T-cell (primary cell): ENCODE results near the gene C20orf96. TPM values are rescaled to one million over a fixed set of nuclear protein-coding genes. Genes with fewer than 3 reads are reported as not detected.
"Not testable (repeated sequence)": the region's sequence is repeated elsewhere in the genome, so short reads cannot be mapped to it uniquely, and the experiment has no call there.

Experiments
- ATAC-seq, 4 experiments: fragments of 200-7000 bp in 3 of 4; fragments of 150-1000 bp in 1 of 4; cut with Tn5 transposase; replicated peaks in 1 of 4; 1 replicate in 3 of 4; 2 replicates in 1 of 4; pipeline ENCODE4 v1.10.0; 2021; ENCODE audit warnings: moderate library complexity in 3 of 4, mild to moderate bottlenecking in 2 of 4, moderate number of reproducible peaks in 1 of 4
- CTCF ChIA-PET, 2 donors: fragments of 300-600 bp; sonication (Branson Sonifier 250); formaldehyde crosslinking; loops; one replicate each; lab custom pipeline; 2022; ENCODE audit warnings: antibody characterized with exemption in 2 of 2; lab: Charles Lee
- POLR2A ChIA-PET, 2 donors: fragments of 300-600 bp; sonication (Branson Sonifier 250); formaldehyde crosslinking; loops; one replicate each; lab custom pipeline; 2022; ENCODE audit warnings: antibody characterized with exemption in 2 of 2; lab: Charles Lee
- DNase-seq, 35 experiments: peaks; one replicate each; pipeline versions ENCODE4 v3.0.0 to v3.0.0-alpha.2; 2013 to 2023
- H3K27ac ChIP-seq: one replicate; pipeline ENCODE4 v1.5.1; 2013; ENCODE audit warnings: low read length
- H3K27me3 ChIP-seq, 2 experiments: replicated peaks in 1 of 2; 1 replicate in 1 of 2; 2 replicates in 1 of 2; pipeline versions ENCODE4 v1.6.1 to v1.7.0; 2013; ENCODE audit warnings: low read length in 1 of 2, mixed read lengths in 1 of 2; ENCODE audit not compliant: control insufficient read depth in 2 of 2, insufficient read depth in 2 of 2; ENCODE audit errors: extremely low read depth in 1 of 2
- H3K36me3 ChIP-seq, 2 donors: 1 replicate in 1 of 2; 2 replicates in 1 of 2; pipeline versions ENCODE4 v1.6.1 to v1.7.0; 2013; ENCODE audit warnings: low read length in 1 of 2; ENCODE audit not compliant: control insufficient read depth in 2 of 2, insufficient read depth in 1 of 2; ENCODE audit errors: extremely low read depth in 1 of 2
- H3K4me1 ChIP-seq, 2 experiments: 1 replicate in 1 of 2; 2 replicates in 1 of 2; pipeline versions ENCODE4 v1.6.1 to v1.7.0; 2013; ENCODE audit warnings: low read length in 2 of 2, mixed read lengths in 1 of 2; ENCODE audit not compliant: insufficient read depth in 2 of 2, control insufficient read depth in 1 of 2; ENCODE audit errors: extremely low read depth in 1 of 2
- H3K4me3 ChIP-seq, 2 donors: 1 replicate in 1 of 2; 2 replicates in 1 of 2; pipeline versions ENCODE4 v1.5.1 to v1.7.0; 2013; ENCODE audit warnings: mild to moderate bottlenecking in 2 of 2, low read length in 1 of 2, moderate library complexity in 1 of 2; ENCODE audit not compliant: control insufficient read depth in 1 of 2; ENCODE audit errors: extremely low read depth in 1 of 2
- H3K9me3 ChIP-seq: 2 replicates; pipeline ENCODE4 v1.7.0; 2013
- H3K27ac Mint-ChIP-seq, 2 donors: one replicate each; pipeline ENCODE4 v1.8.0; 2020 to 2021; ENCODE audit warnings: mild to moderate bottlenecking in 2 of 2, mixed read lengths in 2 of 2
- H3K27me3 Mint-ChIP-seq, 2 donors: one replicate each; pipeline ENCODE4 v1.8.0; 2021 to 2022; ENCODE audit warnings: mixed read lengths in 2 of 2
- H3K36me3 Mint-ChIP-seq: one replicate; pipeline ENCODE4 v1.8.0; 2021; ENCODE audit warnings: mixed read lengths
- H3K4me1 Mint-ChIP-seq, 3 donors: one replicate each; pipeline ENCODE4 v1.8.0; 2020 to 2022; ENCODE audit warnings: mixed read lengths in 3 of 3, mild to moderate bottlenecking in 1 of 3
- H3K4me3 Mint-ChIP-seq, 3 donors: one replicate each; pipeline ENCODE4 v1.8.0; 2020 to 2022; ENCODE audit warnings: mild to moderate bottlenecking in 3 of 3, mixed read lengths in 3 of 3, moderate library complexity in 3 of 3
- H3K9me3 Mint-ChIP-seq, 3 donors: one replicate each; pipeline ENCODE4 v1.8.0; 2020 to 2022; ENCODE audit warnings: mixed read lengths in 3 of 3
- WGBS: methylation state at CpG from one replicate; pipeline ENCODE4 v1.1.5; 2013; ENCODE audit warnings: missing lambda C conversion rate; ENCODE audit not compliant: insufficient coverage; 5-methylcytosine and 5-hydroxymethylcytosine counted together
- total RNA-seq, 35 experiments: library from RNA in 6 of 35; stranded (reverse) in 6 of 35; fragments of 120-200 nt in 1 of 35; gene quantifications; one replicate each; pipeline versions ENCODE4 v1.2.1 to v1.2.4 and lab custom pipeline; 2013 to 2026

The C20orf96 gene
- total RNA-seq, 5 donors from 2014 or later (not counting 1 experiment from before 2014, with no cell fraction given), result 2.5 to 3.2 (median 2.8) TPM

- Mint-ChIP-seq H3K9me3 (no peaks in the 10 kb centered on the region), H3K27ac (peak overlapping the region; percentile 85 to 91), H3K36me3 (no peaks in the 10 kb centered on the region), H3K4me1 (peaks cover 22 to 27% (median 26%) of the 10 kb centered on the region in 3 donors), H3K27me3 (peaks cover 0 to 2% of the 10 kb centered on the region in 2 donors), H3K4me3 (peak overlapping the region; percentile 59 to 84 (median 71))
- ATAC-seq (peak; percentile 71 to 80 (median 76)), DNase-seq (peak in 3 of 35 experiments; percentile 1 to 19 (median 10))
- no peak overlapping the region for H3K27ac ChIP-seq
- no peaks in the 10 kb centered on the region for H3K9me3 ChIP-seq
- CTCF ChIA-PET, result interaction anchor here in 1 of 2 donors (0.8 to 1.0 kb wide), 2 partner anchors 25 to 116 kb away, joined by 3 read pairs; no protein-coding TSS in a partner anchor
- H3K27me3 ChIP-seq, result no peaks in the 10 kb centered on the region
- POLR2A ChIA-PET, result interaction anchor here in 1 of 2 donors (0.5 kb wide), 1 partner anchor 904 kb away, joined by 4 read pairs; no protein-coding TSS in a partner anchor
- 9% methylated on average over 1 of the region's 4 CpGs for WGBS
- peaks cover 8 to 17% of the 10 kb centered on the region in 2 experiments for H3K4me1 ChIP-seq
- no peaks in the 10 kb centered on the region for H3K36me3 ChIP-seq
- H3K4me3 ChIP-seq, result no peak overlapping the region
These were observed 53.1 kb downstream of the C20orf96 start for GRCh38 chr20:237489-237888.

GRCh38 chr20:235891-236290 lies 54.7 kb downstream of the C20orf96 start:
- Mint-ChIP-seq H3K36me3 (no peaks in the 10 kb centered on the region), H3K27ac (no peak overlapping the region), H3K27me3 (peaks cover 0 to 2% of the 10 kb centered on the region in 2 donors), H3K4me3 (no peak overlapping the region), H3K4me1 (peaks cover 22 to 27% (median 26%) of the 10 kb centered on the region in 3 donors), H3K9me3 (no peaks in the 10 kb centered on the region)
- Histone ChIP-seq H3K4me1 (peaks cover 8 to 17% of the 10 kb centered on the region in 2 experiments), H3K4me3 (no peak overlapping the region), H3K27ac (no peak overlapping the region), H3K9me3 (no peaks in the 10 kb centered on the region), H3K36me3 (no peaks in the 10 kb centered on the region), H3K27me3 (no peaks in the 10 kb centered on the region)
- DNase-seq, result no peak
- ChIA-PET POLR2A (no interaction called here), CTCF (no interaction called here)
- ATAC-seq, result no peak
- no CpG with 5 or more reads among the region's 1 CpG for WGBS

- Mint-ChIP-seq H3K36me3 (no peaks in the 10 kb centered on the region), H3K9me3 (no peaks in the 10 kb centered on the region), H3K4me1 (peaks cover 24 to 32% (median 26%) of the 10 kb centered on the region in 3 donors), H3K27me3 (peaks cover 0 to 4% of the 10 kb centered on the region in 2 donors), H3K4me3 (peak overlapping the region in 1 of 3 donors; percentile 45), H3K27ac (peak overlapping the region; percentile 79 to 83)
- Histone ChIP-seq H3K27ac (peak overlapping the region; percentile 53), H3K4me1 (peaks cover 4 to 8% of the 10 kb centered on the region in 2 experiments), H3K9me3 (no peaks in the 10 kb centered on the region), H3K27me3 (no peaks in the 10 kb centered on the region), H3K36me3 (no peaks in the 10 kb centered on the region), H3K4me3 (no peak overlapping the region)
- DNase-seq, result peak in 1 of 35 experiments; percentile 18
- ChIA-PET POLR2A (no interaction called here), CTCF (no interaction called here)
- peak in 3 of 4 experiments; percentile 71 to 85 (median 83) for ATAC-seq
- WGBS, result no CpG with 5 or more reads among the region's 3 CpGs
These were observed 63.0 kb downstream of the C20orf96 start for GRCh38 chr20:227439-228105.

GRCh38 chr20:226958-227357 lies 63.6 kb downstream of the C20orf96 start, which contains the start of gene DEFB129:
Gene DEFB129 (plus strand): TSS chr20:227258. CDS start chr20:227289, 31 bp downstream.
- Mint-ChIP-seq H3K27ac (peak within 1 kb of the TSS; percentile 79 to 83), H3K9me3 (no peaks in the 10 kb centered on the region), H3K27me3 (peaks cover 0 to 4% of the 10 kb centered on the region in 2 donors), H3K36me3 (no peaks in the 10 kb centered on the region), H3K4me1 (peaks cover 24 to 32% (median 26%) of the 10 kb centered on the region in 3 donors), H3K4me3 (peak within 1 kb of the TSS in 1 of 3 donors; percentile 45)
- peak within 1 kb of the TSS; percentile 53 for H3K27ac ChIP-seq
- CTCF ChIA-PET, result no interaction called here
- H3K9me3 ChIP-seq, result no peaks in the 10 kb centered on the region
- POLR2A ChIA-PET, result no interaction called here
- H3K4me3 ChIP-seq, result no peak within 1 kb of the TSS
- no peaks in the 10 kb centered on the region for H3K27me3 ChIP-seq
- ATAC-seq (no peak), DNase-seq (no peak)
- WGBS, result 67% methylated on average over 2 of the region's 3 CpGs
- H3K4me1 ChIP-seq, result peaks cover 4 to 8% of the 10 kb centered on the region in 2 experiments
- H3K36me3 ChIP-seq, result no peaks in the 10 kb centered on the region

- H3K27me3 ChIP-seq, H3K36me3 ChIP-seq, DNase-seq, H3K27ac ChIP-seq, H3K27me3 Mint-ChIP-seq, H3K9me3 Mint-ChIP-seq, H3K4me3 ChIP-seq, H3K4me1 ChIP-seq, H3K36me3 Mint-ChIP-seq, H3K4me3 Mint-ChIP-seq, POLR2A ChIA-PET, CTCF ChIA-PET, ATAC-seq, H3K9me3 ChIP-seq: not testable (repeated sequence)
- H3K27ac Mint-ChIP-seq, result peak overlapping the region in 1 of 2 donors; percentile 61
- WGBS, result no CpG with 5 or more reads among the region's 3 CpGs
- H3K4me1 Mint-ChIP-seq, result peaks cover 24 to 32% (median 26%) of the 10 kb centered on the region in 3 donors
These were observed 64.7 kb downstream of the C20orf96 start for GRCh38 chr20:225879-226278.

- Mint-ChIP-seq H3K4me3 (no peak overlapping the region), H3K27ac (no peak overlapping the region), H3K36me3 (no peaks in the 10 kb centered on the region), H3K4me1 (peaks cover 6 to 7% (median 6%) of the 10 kb centered on the region in 3 donors), H3K27me3 (peaks cover 22 to 32% of the 10 kb centered on the region in 2 donors), H3K9me3 (no peaks in the 10 kb centered on the region)
- ChIA-PET CTCF (no interaction called here), POLR2A (no interaction called here)
- Histone ChIP-seq H3K9me3 (no peaks in the 10 kb centered on the region), H3K4me3 (no peak overlapping the region), H3K36me3 (no peaks in the 10 kb centered on the region), H3K27me3 (peaks cover 2 to 5% of the 10 kb centered on the region in 2 experiments), H3K4me1 (no peaks in the 10 kb centered on the region), H3K27ac (no peak overlapping the region)
- no peak for DNase-seq
- WGBS, result no CpG with 5 or more reads among the region's 1 CpG
- no peak for ATAC-seq
These were observed 69.2 kb downstream of the C20orf96 start for GRCh38 chr20:221258-221830.
